ENCODE data around the gene GPR141.

GPR141 gene

DNA sequence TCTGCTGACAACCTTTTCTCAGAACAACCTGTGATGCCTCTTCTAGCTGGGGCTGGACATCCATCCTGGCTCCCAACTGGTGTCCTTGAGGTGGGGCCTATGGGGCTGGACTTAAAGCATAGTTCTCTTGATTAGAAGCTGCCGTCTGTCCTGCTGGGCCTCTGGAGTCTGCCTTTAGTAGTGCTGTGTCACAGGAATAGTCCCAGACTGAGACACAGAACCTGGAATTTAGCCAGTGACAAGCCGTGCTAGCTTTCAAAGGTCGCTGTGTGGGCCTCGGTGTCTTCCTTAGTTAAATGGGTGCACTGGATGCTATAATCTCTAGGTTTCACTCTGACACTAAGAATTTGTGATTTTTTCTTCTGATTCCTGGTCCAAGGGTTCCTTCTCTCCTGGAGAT, 41.2 kb downstream of the GPR141 start:
- no peaks in the 10 kb centered on the region for H3K27me3 ChIP-seq (ENCODE audit: insufficient read depth, low read length)
- no peak overlapping the region for H2BK5ac ChIP-seq (ENCODE audit: low read depth, low read length, poor library complexity)
- WGBS (ENCODE audit: extremely low coverage, insufficient coverage, insufficient read length): no CpG with 5 or more reads among the region's 4 CpGs
- H2BK120ac ChIP-seq (ENCODE audit: insufficient read depth, low read length, poor library complexity): no peak overlapping the region
- H3K4me3 ChIP-seq (ENCODE audit: low read depth, low read length): no peak overlapping the region
- H3K4ac ChIP-seq (ENCODE audit: low read depth, low read length): no peak overlapping the region
- H3K79me2 ChIP-seq (ENCODE audit: control insufficient read depth, insufficient read depth, low read length, poor library complexity): no peaks in the 10 kb centered on the region
- no peak overlapping the region for H2BK12ac ChIP-seq (ENCODE audit: low read length)
- no peak overlapping the region for H2AFZ ChIP-seq (ENCODE audit: insufficient read depth, low read length, poor library complexity)
- DNase-seq: no peak
- no peak overlapping the region for H3K9ac ChIP-seq (ENCODE audit: low read length)
- peaks cover 2% of the 10 kb centered on the region for H3K79me1 ChIP-seq (ENCODE audit: low read length)
- H3K27ac ChIP-seq (ENCODE audit: low read depth, low read length): no peak overlapping the region
- no peak overlapping the region for H3K18ac ChIP-seq (ENCODE audit: low read length)
- no peaks in the 10 kb centered on the region for H3K36me3 ChIP-seq (ENCODE audit: control insufficient read depth in 1 of 2, insufficient read depth in 2 of 2, low read length in 2 of 2)
- H2AK5ac ChIP-seq (ENCODE audit: low read length): no peak overlapping the region
- H3K9me3 ChIP-seq (ENCODE audit: insufficient read depth, low read depth, low read length): no peaks in the 10 kb centered on the region
- no peak overlapping the region for H3K23ac ChIP-seq (ENCODE audit: low read length)
- H4K91ac ChIP-seq (ENCODE audit: low read depth, low read length): no peak overlapping the region
- no peak overlapping the region for H4K8ac ChIP-seq (ENCODE audit: low read depth, low read length)
- no peak overlapping the region for H3K4me2 ChIP-seq (ENCODE audit: low read length)
- H4K12ac ChIP-seq (ENCODE audit: low read depth, low read length): no peak overlapping the region
- no peak overlapping the region for H3K14ac ChIP-seq (ENCODE audit: low read length)
- H3K4me1 ChIP-seq (ENCODE audit: control insufficient read depth in 1 of 2, insufficient read depth in 2 of 2, low read length in 2 of 2): peaks cover 0 to 7% of the 10 kb centered on the region in 2 experiments

DNA sequence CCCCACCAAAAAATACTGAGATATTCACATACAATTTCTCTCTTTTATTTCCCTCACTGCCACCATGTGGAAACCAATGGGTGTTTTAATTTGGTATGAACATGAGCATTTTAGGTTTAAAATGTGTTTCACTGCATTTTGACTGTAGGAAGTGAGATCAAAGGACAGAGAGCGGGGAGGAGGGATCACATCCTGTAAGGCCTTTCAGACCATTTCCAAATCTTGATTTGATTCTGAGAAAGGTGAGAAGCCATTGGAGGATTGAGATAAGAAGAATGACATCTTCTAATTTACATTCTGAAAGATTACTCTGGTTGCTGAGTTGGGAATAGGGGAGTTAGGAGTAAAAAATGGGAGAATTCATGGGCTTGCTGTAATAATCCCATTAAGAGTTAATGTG, 42.5 kb downstream of the GPR141 start:
- H3K4me3 ChIP-seq (ENCODE audit: low read depth, low read length): no peak overlapping the region
- H4K91ac ChIP-seq (ENCODE audit: low read depth, low read length): no peak overlapping the region
- H3K4me1 ChIP-seq (ENCODE audit: control insufficient read depth in 1 of 2, insufficient read depth in 2 of 2, low read length in 2 of 2): peaks cover 0 to 7% of the 10 kb centered on the region in 2 experiments
- H3K4ac ChIP-seq (ENCODE audit: low read depth, low read length): no peak overlapping the region
- H4K12ac ChIP-seq (ENCODE audit: low read depth, low read length): no peak overlapping the region
- peaks cover 2% of the 10 kb centered on the region for H3K79me1 ChIP-seq (ENCODE audit: low read length)
- WGBS (ENCODE audit: extremely low coverage, insufficient coverage, insufficient read length): no CpG with 5 or more reads among the region's 1 CpG
- H3K14ac ChIP-seq (ENCODE audit: low read length): no peak overlapping the region
- H2AFZ ChIP-seq (ENCODE audit: insufficient read depth, low read length, poor library complexity): no peak overlapping the region
- no peak overlapping the region for H3K4me2 ChIP-seq (ENCODE audit: low read length)
- H2BK5ac ChIP-seq (ENCODE audit: low read depth, low read length, poor library complexity): no peak overlapping the region
- H2AK5ac ChIP-seq (ENCODE audit: low read length): no peak overlapping the region
- H3K9ac ChIP-seq (ENCODE audit: low read length): no peak overlapping the region
- no peaks in the 10 kb centered on the region for H3K27me3 ChIP-seq (ENCODE audit: insufficient read depth, low read length)
- no peak overlapping the region for H4K8ac ChIP-seq (ENCODE audit: low read depth, low read length)
- H3K9me3 ChIP-seq (ENCODE audit: insufficient read depth, low read depth, low read length): no peaks in the 10 kb centered on the region
- H3K36me3 ChIP-seq (ENCODE audit: control insufficient read depth in 1 of 2, insufficient read depth in 2 of 2, low read length in 2 of 2): no peaks in the 10 kb centered on the region
- H3K18ac ChIP-seq (ENCODE audit: low read length): no peak overlapping the region
- no peak overlapping the region for H2BK120ac ChIP-seq (ENCODE audit: insufficient read depth, low read length, poor library complexity)
- no peak for DNase-seq
- H2BK12ac ChIP-seq (ENCODE audit: low read length): no peak overlapping the region
- no peak overlapping the region for H3K27ac ChIP-seq (ENCODE audit: low read depth, low read length)
- no peaks in the 10 kb centered on the region for H3K79me2 ChIP-seq (ENCODE audit: control insufficient read depth, insufficient read depth, low read length, poor library complexity)
- H3K23ac ChIP-seq (ENCODE audit: low read length): no peak overlapping the region

DNA sequence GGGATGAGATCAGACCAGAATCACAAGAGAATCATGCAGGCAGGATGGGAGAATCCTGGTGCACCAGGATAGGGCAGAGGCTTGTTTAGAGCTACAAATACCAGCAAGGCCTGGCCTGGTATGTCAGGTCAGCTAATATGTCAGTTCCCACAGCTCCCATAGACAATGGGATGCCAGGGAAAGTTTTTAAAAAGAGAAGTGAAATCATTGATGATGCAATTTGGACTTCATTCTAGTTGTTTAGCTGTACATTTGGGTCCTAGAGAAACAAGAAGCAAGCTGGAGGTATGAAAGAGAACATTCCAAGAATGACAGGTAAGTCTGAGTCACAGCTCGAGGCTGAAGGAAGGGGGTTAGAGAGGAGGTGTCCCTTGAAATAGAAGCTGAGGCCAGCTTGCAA, 45.2 kb downstream of the GPR141 start:
- Histone ChIP-seq H3K27ac (ENCODE audit: low read depth, low read length) (no peak overlapping the region), H3K36me3 (ENCODE audit: control insufficient read depth in 1 of 2, insufficient read depth in 2 of 2, low read length in 2 of 2) (no peaks in the 10 kb centered on the region)
- no CpG with 5 or more reads among the region's 1 CpG for WGBS (ENCODE audit: extremely low coverage, insufficient coverage, insufficient read length)

DNA sequence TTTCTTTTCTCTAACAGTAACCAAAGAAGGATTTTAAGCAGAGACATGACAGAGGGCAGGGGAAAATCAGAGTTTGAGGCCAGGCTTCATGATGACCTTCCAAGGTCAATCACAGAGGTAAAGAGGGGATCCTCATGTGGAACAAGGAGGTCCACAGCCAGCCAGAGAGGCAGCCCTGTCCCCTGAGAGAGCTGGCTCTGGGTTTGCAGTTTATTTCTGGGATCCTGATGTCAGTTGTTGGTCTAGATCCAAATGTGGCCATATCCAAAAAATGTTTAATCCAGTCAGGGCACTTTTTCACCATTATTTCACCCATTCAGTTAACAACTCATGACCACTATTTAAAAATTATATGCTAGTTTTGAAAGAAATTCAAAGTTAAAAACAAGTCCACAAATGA, 45.6 kb downstream of the GPR141 start:
- no peak overlapping the region for H3K9ac ChIP-seq (ENCODE audit: low read length)
- peak overlapping the region; percentile 9 for H2BK12ac ChIP-seq (ENCODE audit: low read length)
- H3K4me3 ChIP-seq (ENCODE audit: low read depth, low read length): no peak overlapping the region
- H3K9me3 ChIP-seq (ENCODE audit: insufficient read depth, low read depth, low read length): no peaks in the 10 kb centered on the region
- H3K23ac ChIP-seq (ENCODE audit: low read length): no peak overlapping the region
- H3K18ac ChIP-seq (ENCODE audit: low read length): no peak overlapping the region
- no peak overlapping the region for H3K14ac ChIP-seq (ENCODE audit: low read length)
- no peak overlapping the region for H4K12ac ChIP-seq (ENCODE audit: low read depth, low read length)
- no peak overlapping the region for H2AK5ac ChIP-seq (ENCODE audit: low read length)
- no peak overlapping the region for H2AFZ ChIP-seq (ENCODE audit: insufficient read depth, low read length, poor library complexity)
- H3K27me3 ChIP-seq (ENCODE audit: insufficient read depth, low read length): no peaks in the 10 kb centered on the region
- peak overlapping the region; percentile 4 for H3K27ac ChIP-seq (ENCODE audit: low read depth, low read length)
- H3K4ac ChIP-seq (ENCODE audit: low read depth, low read length): no peak overlapping the region
- H3K79me1 ChIP-seq (ENCODE audit: low read length): peaks cover 2% of the 10 kb centered on the region
- peaks cover 0 to 7% of the 10 kb centered on the region in 2 experiments for H3K4me1 ChIP-seq (ENCODE audit: control insufficient read depth in 1 of 2, insufficient read depth in 2 of 2, low read length in 2 of 2)
- H3K79me2 ChIP-seq (ENCODE audit: control insufficient read depth, insufficient read depth, low read length, poor library complexity): no peaks in the 10 kb centered on the region
- no peaks in the 10 kb centered on the region for H3K36me3 ChIP-seq (ENCODE audit: control insufficient read depth in 1 of 2, insufficient read depth in 2 of 2, low read length in 2 of 2)
- H3K4me2 ChIP-seq (ENCODE audit: low read length): no peak overlapping the region
- H4K8ac ChIP-seq (ENCODE audit: low read depth, low read length): peak overlapping the region; percentile 29
- no peak for DNase-seq
- peak overlapping the region; percentile 61 for H2BK5ac ChIP-seq (ENCODE audit: low read depth, low read length, poor library complexity)
- H2BK120ac ChIP-seq (ENCODE audit: insufficient read depth, low read length, poor library complexity): no peak overlapping the region
- no peak overlapping the region for H4K91ac ChIP-seq (ENCODE audit: low read depth, low read length)

More for the DNA sequence above, 45.2 kb downstream of the GPR141 start:
- no peaks in the 10 kb centered on the region for H3K27me3 ChIP-seq (ENCODE audit: insufficient read depth, low read length)
- no peak overlapping the region for H4K91ac ChIP-seq (ENCODE audit: low read depth, low read length)
- H3K79me1 ChIP-seq (ENCODE audit: low read length): peaks cover 2% of the 10 kb centered on the region
- H3K4me1 ChIP-seq (ENCODE audit: control insufficient read depth in 1 of 2, insufficient read depth in 2 of 2, low read length in 2 of 2): peaks cover 0 to 7% of the 10 kb centered on the region in 2 experiments
- no peak overlapping the region for H2BK120ac ChIP-seq (ENCODE audit: insufficient read depth, low read length, poor library complexity)
- no peaks in the 10 kb centered on the region for H3K9me3 ChIP-seq (ENCODE audit: insufficient read depth, low read depth, low read length)
- H4K12ac ChIP-seq (ENCODE audit: low read depth, low read length): no peak overlapping the region
- H3K79me2 ChIP-seq (ENCODE audit: control insufficient read depth, insufficient read depth, low read length, poor library complexity): no peaks in the 10 kb centered on the region
- H3K23ac ChIP-seq (ENCODE audit: low read length): no peak overlapping the region
- DNase-seq: peak; percentile 77 to 95
- H2AFZ ChIP-seq (ENCODE audit: insufficient read depth, low read length, poor library complexity): no peak overlapping the region
- no peak overlapping the region for H2BK5ac ChIP-seq (ENCODE audit: low read depth, low read length, poor library complexity)
- no peak overlapping the region for H2AK5ac ChIP-seq (ENCODE audit: low read length)
- no peak overlapping the region for H2BK12ac ChIP-seq (ENCODE audit: low read length)
- no peak overlapping the region for H4K8ac ChIP-seq (ENCODE audit: low read depth, low read length)
- no peak overlapping the region for H3K4me3 ChIP-seq (ENCODE audit: low read depth, low read length)
- H3K4ac ChIP-seq (ENCODE audit: low read depth, low read length): no peak overlapping the region
- H3K4me2 ChIP-seq (ENCODE audit: low read length): no peak overlapping the region
- H3K18ac ChIP-seq (ENCODE audit: low read length): no peak overlapping the region
- no peak overlapping the region for H3K9ac ChIP-seq (ENCODE audit: low read length)
- H3K14ac ChIP-seq (ENCODE audit: low read length): no peak overlapping the region
